Measurements from ENCODE around the gene ID3. TPM values are rescaled to one million over a fixed set of nuclear protein-coding genes. Genes with fewer than 3 reads are reported as not detected.
A peak's percentile ranks its signal among the peaks of the same experiment; 100 is the strongest.

The ID3 gene
- total RNA-seq, 1 donor from 2014 or later = 1,094 TPM

- Histone ChIP-seq H3K9me3 (no peaks in the 10 kb centered on the region), H3K36me3 (no peaks in the 10 kb centered on the region), H3K27ac (peak overlapping the region; percentile 0 to 26), H3K4me3 (no peak overlapping the region), H3K27me3 (no peaks in the 10 kb centered on the region), H3K4me1 (peaks cover 0 to 27% of the 10 kb centered on the region in 2 donors)
- intact Hi-C loops (cut with DNase I) = no loop called here
- no peak for TF ChIP-seq CTCF (IDR thresholded peaks at IDR 0.05)
- no peak for DNase-seq (ENCODE audit: low spot score in 2 of 2)
Observed at GRCh38 chr1:23570001-23570691, 10.8 kb upstream of the ID3 start.

- H3K27me3 ChIP-seq = no peaks in the 10 kb centered on the region
- intact Hi-C loops (cut with DNase I) = loop anchor here (10.0 kb wide), 2 partner anchors 446 to 1664 kb away; no protein-coding TSS in a partner anchor
- H3K4me3 ChIP-seq = peak overlapping the region; percentile 67 to 78
- TF ChIP-seq CTCF (IDR thresholded peaks at IDR 0.05) = no peak
- no peaks in the 10 kb centered on the region for H3K9me3 ChIP-seq
- peaks cover 5 to 37% of the 10 kb centered on the region in 2 donors for H3K4me1 ChIP-seq
- peak overlapping the region; percentile 89 to 92 for H3K27ac ChIP-seq
- no peak for DNase-seq (ENCODE audit: low spot score in 2 of 2)
- no peaks in the 10 kb centered on the region for H3K36me3 ChIP-seq
Observed at GRCh38 chr1:23568608-23569383, 9.5 kb upstream of the ID3 start.

DNA sequence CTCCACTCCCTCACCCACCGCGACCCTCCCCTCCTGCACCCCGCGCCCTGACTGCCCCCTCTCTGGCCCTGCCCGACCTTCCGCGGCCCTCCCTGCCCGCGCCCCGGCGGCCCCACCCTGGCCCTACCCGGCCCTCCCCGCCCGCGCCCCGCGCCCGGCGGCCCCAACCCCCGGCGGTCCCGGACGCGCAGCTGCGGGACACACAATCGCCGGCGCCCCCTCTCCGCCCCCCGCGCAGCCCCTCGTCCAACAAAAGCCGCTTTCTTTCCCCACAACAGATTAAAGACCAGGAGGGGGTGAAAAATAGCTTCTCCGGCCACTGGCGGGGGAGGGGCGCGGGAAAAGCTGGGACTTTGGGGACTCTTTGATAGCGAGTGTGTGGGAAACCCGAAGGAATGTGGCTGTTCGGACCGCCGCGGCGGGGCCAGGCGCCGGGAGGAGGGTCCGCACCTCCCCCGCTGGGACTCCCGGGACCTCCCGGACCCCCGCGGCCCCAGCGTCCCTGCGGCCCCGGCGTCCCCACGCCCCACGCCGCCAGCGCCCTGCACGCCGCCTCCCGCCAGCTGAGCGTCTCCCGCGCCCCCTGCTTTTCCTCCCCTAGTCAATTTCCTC is 8.8 kb upstream of the ID3 start:
- no peaks in the 10 kb centered on the region for H3K9me3 ChIP-seq
- peak overlapping the region; percentile 67 to 78 for H3K4me3 ChIP-seq
- H3K27ac ChIP-seq = peak overlapping the region; percentile 89 to 92
- H3K36me3 ChIP-seq = no peaks in the 10 kb centered on the region
- H3K27me3 ChIP-seq = no peaks in the 10 kb centered on the region
- intact Hi-C loops (cut with DNase I) = loop anchor here (10.0 kb wide), 2 partner anchors 447 to 1663 kb away; no protein-coding TSS in a partner anchor
- no peak for TF ChIP-seq CTCF (IDR thresholded peaks at IDR 0.05)
- peaks cover 10 to 44% of the 10 kb centered on the region in 2 donors for H3K4me1 ChIP-seq
- no peak for DNase-seq (ENCODE audit: low spot score in 2 of 2)

GRCh38 chr1:23567629-23567995 is 8.3 kb upstream of the ID3 start:
- H3K4me1 ChIP-seq = peaks cover 10 to 47% of the 10 kb centered on the region in 2 donors
- intact Hi-C loops (cut with DNase I) = loop anchor here (10.0 kb wide), 2 partner anchors 447 to 1663 kb away; no protein-coding TSS in a partner anchor
- H3K27me3 ChIP-seq = no peaks in the 10 kb centered on the region
- peak overlapping the region; percentile 67 to 78 for H3K4me3 ChIP-seq
- peak overlapping the region; percentile 89 to 92 for H3K27ac ChIP-seq
- TF ChIP-seq CTCF (IDR thresholded peaks at IDR 0.05) = no peak
- H3K36me3 ChIP-seq = no peaks in the 10 kb centered on the region
- DNase-seq (ENCODE audit: low spot score in 2 of 2) = no peak
- H3K9me3 ChIP-seq = no peaks in the 10 kb centered on the region

- peaks cover 15 to 54% of the 10 kb centered on the region in 2 donors for H3K4me1 ChIP-seq
- no peak for TF ChIP-seq CTCF (IDR thresholded peaks at IDR 0.05)
- no peak overlapping the region for H3K4me3 ChIP-seq
- H3K9me3 ChIP-seq = no peaks in the 10 kb centered on the region
- peak overlapping the region; percentile 92 for H3K27ac ChIP-seq
- intact Hi-C loops (cut with DNase I) = loop anchor here (10.0 kb wide), 2 partner anchors 448 to 1662 kb away; no protein-coding TSS in a partner anchor
- H3K27me3 ChIP-seq = no peaks in the 10 kb centered on the region
- DNase-seq (ENCODE audit: low spot score in 2 of 2) = no peak
- H3K36me3 ChIP-seq = no peaks in the 10 kb centered on the region
Observed at GRCh38 chr1:23566304-23566703, 7.0 kb upstream of the ID3 start.
